HG03571 (cell line): ENCODE data around the gene TNIP2.
A peak's percentile ranks its signal among the peaks of the same experiment; 100 is the strongest.

Experiments used
- ATAC-seq: cut with Tn5 transposase; IDR thresholded peaks from one replicate; pipeline ENCODE4 v1.9.1; 2021; ENCODE audit not compliant: unreplicated experiment

Gene TNIP2, protein sequence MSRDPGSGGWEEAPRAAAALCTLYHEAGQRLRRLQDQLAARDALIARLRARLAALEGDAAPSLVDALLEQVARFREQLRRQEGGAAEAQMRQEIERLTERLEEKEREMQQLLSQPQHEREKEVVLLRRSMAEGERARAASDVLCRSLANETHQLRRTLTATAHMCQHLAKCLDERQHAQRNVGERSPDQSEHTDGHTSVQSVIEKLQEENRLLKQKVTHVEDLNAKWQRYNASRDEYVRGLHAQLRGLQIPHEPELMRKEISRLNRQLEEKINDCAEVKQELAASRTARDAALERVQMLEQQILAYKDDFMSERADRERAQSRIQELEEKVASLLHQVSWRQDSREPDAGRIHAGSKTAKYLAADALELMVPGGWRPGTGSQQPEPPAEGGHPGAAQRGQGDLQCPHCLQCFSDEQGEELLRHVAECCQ

DNA sequence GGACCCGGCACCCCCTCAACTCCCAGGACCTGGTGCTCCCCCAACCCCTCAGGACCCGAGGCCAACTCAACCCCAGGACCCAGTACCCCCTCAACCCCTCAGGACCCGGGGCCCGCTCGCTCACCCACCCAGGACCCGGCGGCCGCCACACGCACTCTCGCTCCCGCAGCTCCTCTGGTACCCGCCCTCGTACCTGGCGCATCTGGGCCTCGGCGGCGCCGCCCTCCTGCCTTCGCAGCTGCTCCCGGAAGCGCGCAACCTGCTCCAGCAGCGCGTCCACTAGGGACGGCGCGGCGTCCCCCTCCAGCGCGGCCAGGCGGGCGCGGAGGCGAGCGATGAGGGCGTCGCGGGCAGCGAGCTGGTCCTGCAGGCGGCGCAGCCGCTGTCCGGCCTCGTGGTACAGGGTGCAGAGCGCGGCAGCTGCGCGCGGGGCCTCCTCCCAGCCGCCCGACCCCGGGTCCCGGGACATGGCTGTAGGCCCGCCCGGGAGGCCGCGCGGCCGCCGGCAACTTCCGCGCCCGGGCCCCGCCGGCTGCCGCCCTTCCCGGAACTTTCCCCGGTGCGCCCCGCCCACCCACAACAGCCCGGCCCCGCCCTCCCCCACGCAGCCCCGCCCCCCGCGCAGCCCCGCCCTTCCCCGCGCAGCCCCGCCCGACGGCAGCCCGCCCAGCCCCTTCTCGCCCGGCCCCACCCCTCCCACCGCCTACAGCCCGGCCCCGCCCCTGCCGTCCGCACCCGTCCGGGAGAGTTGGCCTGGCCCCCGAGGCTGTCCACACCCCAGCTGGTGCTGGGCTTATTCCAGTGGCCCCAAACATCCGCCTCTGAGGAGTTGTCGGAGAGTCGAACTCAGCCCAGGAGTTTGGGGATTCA lies at the start of gene TNIP2:
Gene TNIP2 (minus strand): TSS at position 516 of the 870 bp plus-strand sequence. CDS start 47 bp downstream, at position 469.
- peak; percentile 69 for ATAC-seq

DNA sequence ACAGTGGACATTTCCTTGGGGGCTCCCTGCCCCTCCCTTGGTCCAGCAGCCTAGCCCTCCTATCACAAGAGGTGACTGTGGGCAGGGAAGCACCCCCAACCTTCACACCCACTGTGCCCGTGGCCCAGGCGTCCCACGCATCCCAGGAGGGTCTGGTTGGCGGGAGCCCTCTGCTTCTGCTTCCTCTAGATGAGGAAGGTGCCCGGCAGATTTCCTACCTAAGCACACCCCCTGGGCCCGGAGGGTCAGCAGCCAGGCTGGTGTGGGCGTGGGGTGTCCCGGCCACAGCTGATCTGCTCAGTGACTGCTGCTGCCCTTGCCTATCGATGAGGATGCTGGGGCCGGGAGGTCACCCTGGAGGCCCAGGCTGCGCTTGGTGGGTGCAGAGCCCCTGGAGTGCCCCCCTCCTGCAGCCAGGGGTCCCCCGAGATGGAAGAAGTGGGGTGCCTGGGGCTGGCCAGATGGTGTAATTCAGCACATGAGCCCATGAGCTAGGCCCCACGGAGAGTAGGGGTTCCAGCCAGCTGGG lies 48.9 kb upstream of the TNIP2 start:
- no peak for ATAC-seq

DNA sequence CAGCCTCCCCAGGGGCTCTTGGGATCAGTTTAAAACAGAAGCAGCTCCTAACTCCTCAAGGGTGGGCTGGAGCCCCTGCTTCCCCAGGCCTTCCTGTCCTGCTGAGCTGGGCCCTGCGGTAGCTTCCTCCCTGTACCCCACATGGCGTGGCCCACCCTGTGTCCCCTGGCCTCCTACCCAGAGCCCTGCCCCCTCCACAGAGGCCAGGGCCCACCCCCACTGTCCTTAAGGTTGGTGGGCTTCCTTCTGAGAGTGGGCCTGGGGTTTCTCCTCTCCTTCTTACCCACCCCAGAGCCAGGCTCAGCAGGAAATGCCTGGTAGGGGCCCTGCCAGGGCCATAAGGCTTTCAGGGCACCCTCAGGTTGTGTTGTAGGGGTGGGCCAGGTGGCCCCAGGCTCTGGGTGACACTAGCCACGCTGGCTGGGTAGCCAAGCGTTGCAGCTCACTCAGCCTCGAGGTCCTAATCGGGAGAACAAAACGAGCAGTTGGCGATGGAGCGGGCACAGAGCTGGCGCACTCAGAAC lies 48.4 kb upstream of the TNIP2 start:
- ATAC-seq = no peak

DNA sequence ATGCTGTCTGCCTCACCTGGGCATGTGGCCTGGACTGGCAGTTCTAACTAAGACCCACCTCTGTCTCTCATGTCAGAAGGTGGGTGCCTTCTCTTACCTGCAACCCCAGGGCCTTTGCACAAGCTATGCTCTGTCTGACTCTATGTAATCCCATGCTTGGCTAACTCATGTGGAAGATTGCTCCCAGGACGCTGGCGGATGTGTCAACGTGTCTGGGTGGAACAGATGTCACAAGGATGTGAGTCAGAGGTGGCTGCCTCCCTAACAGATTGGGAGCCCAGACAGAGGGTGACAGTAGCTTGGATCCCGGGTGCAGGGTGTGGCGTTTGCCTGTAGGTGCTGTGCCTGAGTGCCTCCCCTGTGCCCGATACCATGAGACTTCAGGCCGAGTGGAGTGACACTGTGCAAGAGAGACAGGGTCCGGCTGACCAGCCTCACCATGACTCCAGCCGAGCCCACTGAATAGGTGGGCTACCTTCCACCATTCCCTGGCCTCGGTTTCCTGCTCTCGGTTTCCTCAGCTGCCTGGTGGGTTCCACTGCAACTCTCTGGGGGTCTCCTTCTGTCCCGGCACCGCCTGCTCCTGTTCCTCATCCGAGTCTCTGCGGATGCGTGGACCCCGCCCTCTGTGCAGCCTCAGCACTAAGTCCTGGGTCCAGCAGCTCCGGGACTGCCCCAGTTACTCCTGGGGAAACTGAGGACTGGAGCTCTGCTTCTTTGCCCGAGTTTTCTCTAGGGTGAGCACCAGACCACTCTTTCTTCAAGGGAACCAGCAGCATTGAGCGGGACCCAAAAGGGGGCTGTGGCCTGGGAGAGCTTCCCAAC lies 47.7 kb upstream of the TNIP2 start:
- ATAC-seq = no peak

DNA sequence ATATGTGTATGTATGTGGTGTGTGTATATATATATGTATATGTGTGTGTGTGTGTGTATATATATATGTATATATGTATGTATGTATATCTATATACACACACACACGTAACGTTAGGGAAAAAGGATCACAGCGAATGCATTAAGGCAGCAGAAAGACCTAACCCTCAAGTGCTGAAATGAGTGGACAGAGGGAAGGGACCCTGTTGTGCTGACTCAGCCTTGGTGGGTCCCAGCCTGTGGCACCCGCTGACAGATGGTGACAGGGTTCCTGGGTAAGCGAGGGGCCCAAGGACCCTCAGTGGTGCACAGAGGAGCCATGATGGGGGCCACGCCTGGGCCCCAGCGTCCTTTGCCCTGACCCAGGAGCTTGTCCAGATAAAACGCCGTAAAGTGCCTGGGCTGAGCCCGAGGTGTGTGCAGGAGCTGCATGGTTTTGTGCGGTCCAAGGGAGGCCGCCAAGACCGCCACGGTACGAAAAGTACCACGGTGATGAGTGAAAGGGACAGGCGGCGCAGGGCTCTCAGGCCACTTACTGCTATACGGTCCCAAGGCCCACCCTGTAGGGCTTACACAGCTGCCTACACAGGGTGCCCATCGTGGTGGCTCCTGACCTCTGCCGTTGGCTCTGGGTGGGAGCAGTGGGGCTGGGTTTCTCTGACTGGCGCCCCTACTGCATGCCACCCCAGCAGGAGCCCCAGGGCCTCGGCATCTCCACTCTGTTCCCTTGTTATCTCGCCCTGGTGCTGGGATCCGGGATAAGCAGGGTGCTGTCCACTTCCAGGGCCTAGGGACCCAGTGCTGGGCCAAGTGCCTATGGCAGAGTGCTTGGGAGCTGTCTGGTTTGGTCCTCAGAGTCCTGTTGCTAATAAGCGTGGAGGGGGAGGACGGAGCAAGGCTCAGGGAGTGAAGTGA lies 46.7 kb upstream of the TNIP2 start:
- ATAC-seq = no peak

DNA sequence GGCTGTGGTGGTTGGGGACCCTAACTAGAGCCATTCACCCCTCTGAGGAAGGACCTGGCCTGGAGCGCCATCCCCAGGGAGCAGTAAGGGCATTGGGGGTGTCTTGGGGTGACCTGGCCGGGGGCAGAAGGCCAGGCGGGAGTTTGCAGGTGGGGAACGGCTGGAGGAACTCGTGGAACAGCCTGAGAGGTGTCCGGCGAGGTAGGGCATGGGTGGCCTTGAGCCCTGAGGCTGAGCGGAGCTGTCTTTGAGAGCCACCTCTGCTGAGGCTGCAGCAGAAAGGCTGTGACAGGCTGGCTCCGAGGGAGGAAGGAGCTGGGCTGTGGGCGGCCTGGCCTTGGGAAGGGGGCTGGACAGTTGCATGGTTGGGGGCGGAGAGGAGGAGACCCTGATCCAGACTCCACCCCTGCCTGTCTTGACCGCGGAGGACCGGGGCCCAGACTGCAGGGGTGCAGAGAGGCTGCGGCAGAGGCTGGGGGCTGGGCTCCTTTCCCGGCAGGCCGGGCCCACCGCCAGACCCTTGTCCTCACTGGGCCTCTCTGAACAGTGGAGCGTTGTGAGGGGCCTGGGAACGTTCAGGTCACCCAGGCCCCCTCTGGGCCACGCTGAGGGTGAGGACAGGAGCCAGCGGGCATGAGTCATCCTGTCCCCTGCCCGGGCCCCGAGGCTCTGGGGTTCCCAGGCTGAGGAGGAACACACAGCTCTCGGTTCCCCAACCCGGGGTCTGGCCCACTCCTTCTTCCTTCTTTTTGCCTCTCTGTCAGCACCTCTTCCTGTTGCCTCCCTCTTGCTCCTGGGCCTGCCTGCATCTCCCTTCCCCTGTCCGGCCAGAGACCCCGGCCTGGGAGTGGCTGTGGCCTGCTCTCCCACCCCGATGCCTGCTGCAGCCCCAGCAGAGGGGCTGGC lies 44.8 kb upstream of the TNIP2 start:
- ATAC-seq = no peak

DNA sequence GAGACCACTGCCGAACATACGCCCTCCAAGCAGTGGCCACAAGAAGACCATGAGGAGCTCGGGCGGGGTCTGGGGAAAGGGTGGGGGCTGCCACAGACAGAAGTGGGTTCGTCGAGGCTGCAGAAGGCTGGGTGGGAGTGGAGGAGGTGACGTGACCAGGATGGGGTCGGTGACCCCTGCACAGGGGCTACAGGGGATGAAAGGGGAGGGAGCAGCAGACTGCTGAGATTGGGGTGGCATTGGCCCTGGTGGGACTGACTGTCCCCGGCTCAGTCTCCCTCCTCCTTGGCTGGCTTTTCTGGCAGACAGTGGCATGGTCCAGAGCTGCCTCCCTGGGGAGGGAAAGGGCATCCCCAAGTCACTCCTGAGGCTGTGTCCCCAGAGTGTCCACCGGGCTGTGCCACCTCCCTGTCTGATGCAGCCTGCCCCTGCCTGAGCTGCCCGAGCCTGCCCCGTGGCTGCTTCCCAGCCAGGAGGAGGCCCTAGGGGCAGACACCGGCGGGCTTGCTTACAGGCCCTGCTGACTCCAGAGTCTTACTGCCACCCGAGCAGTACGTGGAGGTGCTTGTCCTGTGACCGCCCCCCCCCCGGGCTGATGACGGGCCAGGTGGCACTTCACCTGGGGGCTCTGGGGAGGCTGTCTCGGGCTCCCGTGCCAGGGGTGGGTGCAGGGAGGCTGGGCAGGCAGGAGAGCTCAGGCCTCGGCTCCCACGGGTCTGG lies 44.0 kb upstream of the TNIP2 start:
- ATAC-seq = no peak

DNA sequence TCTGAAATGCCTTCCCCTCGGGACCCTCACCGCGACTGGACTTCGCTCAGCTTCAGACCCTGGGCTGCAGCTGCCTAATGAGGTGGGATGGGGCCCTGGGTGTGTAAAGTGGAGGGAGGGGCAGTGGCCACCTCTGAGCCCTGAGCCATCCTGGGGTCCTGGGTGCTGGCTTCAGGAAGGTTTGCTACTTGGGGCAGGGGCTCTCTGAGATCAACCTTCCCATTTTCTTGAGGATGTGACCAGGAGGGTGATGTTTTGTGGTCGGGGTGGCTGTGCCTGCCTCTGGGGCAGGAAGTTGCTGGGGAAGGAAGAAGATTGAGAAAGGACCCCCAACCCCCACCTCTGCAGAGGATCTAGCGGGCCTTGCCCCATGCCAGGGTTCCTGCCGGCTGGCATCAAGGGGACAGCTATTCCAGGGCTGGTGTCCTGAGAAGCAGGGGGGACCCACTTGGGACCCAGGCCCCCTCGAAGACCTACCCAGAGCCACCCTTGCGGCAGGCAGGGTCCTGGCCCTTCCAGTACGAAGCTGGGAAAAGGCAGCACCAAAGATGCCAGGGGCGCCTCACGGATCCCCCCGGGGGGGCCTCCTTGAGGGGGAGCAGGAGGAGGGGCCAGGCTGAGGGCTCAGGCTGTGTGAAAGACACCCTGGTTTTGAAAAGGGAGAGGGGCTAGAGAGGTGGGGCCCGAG lies 43.2 kb upstream of the TNIP2 start:
- ATAC-seq = no peak

DNA sequence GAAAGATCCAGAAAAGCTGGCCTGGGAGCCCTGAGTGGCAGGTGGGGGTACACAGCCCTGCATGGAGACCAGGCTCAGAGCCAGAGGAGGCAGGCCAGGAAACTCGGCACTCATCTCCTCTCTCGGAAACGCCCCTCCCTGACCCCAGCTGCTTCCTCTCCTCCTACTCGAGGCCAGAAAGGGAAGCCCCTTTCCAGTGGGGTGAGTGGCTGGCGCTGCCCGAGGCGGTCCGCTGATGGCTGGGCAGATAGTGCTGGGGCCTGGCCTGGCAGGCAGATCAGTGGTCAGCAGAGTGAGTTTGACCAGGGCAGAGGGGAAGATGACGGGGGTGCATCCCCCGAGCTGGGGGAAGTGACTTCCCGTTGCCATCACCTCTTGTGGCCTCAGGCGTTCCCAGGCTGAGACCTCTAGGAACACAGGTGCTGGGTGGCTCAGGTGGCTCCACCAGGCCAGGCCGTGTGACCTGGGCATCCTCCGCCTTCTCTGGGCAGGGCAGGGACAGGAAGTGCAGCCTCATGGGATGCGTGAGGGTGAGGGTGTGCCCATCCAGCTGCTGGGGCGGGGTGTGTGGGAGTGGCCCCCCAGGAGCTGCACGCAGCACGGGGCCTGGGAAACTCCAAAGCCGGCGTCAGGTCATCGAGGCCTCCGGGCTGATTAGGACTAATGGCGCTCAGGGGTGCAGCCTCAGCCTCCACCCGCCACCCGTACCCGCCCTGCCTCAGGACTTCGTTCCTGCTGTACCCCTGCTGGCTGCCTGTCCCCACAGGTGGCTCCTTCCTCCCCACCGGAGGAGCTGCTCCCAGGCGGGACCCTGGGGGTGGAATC lies 42.5 kb upstream of the TNIP2 start:
- no peak for ATAC-seq

DNA sequence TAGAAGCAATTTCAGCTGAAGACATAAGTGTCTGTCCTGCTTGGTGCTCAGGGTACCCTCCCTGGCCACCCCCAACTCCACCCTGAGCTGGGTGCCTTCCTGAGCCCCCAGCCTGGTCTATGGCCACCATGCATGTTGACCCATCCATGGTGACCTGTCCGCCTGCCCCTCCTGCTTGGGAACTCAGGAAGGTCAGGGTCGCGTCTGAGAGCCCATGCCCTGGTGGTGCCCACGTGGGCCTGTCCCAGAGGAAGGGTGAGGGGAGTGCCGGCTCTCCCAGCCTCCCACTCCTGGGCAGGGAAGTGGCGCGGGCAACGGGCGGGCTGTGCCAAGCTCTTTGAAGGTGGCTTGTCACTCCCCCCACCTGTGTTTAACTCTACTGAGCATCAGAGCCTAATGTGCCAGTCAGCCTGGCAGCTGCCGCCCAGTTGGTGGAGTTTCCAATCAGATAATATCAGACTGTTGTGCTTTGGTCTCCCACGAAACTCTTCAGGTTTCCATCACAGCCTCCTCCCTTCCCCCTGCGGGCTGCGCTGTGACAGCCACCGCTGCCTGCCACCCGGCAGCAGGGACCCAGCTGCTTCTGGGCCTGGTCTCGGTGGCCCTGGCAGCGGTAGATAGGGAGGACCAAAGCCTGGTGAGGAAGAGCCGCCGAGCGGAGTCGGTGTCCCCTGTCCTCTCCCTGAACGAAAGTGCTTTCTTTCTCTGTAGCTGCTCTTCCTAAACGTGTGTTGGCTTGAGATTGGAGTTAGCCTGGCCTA lies 41.6 kb upstream of the TNIP2 start:
- ATAC-seq = no peak

DNA sequence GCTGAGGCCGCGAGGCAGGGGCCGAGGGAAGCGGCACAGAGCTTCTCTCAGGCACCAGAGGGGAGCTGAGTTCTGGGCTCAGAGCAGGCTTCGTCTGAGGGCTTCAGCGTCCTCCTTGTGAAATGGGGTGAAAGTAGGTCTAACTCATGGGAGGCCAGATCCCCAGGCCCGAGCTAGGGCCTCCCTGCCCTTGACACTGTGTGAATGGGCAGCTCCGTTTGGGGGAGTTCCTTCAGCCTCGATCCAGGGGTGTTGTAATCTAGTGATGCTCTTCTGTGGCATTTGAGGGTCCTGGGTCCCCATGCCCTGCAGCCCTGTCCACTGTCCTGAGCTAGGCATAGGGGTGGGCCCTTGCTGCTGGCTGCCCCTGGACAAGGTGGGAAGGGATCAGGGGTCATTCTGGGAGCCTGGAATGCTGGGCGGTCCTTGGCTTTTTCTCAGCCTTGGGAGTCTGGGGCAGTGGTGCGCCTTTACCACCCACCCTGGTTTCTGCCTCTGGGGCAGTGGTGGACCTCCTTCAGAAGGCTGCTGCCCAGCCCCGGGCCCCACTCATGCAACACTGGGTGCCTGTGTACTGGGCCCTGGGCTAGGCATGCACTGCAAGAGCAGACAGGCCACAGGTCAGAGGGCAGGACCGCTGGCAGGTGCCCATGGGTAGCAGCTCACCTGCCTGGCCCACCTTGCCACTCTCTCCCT lies 40.9 kb upstream of the TNIP2 start:
- ATAC-seq = no peak

DNA sequence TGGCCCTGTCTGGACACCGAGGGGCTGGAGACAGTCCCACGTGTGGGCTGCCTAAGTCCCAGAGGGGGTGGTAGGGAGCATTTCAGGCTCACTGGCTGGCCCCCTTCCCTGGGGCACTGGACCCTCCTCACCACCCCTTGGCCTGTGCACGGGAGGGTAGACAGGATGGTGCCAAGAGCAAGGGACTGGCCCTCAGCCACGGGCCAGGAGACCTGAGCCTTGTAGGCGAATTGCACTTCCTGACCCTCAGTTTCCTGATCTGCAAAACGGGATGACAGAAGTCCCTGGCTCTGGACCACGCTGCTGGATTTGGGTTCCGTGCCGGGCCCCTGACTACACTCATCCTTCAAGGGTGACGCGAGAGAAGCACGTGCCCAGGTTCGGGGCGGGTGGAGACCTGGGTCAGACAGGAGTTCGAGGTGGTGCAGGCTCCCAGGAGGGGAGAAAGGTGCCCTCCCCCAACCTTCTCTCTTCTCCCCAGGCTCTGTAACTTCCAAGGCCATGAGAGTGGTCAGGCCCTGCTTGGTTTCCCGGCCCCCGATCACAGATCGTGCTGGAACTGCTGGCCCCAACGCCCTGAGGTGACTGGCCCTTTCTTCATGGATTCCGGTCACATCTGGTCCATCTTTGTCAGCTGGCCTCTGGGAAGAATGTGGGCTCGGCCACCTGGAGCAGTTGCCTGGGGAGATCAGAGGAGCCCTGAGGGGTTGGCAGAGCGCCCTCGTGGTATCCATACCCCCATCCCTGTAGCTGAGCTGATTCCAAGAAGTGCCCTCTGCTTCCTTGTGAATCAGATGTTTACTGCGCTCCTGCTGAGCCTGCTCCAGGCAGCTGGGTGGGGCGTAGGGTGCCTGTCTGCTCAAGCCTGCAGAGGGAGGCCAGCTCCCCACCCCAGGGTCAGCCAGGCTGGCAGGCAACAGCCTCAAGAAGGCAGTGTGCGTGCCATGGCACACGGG lies 40.0 kb upstream of the TNIP2 start:
- no peak for ATAC-seq

DNA sequence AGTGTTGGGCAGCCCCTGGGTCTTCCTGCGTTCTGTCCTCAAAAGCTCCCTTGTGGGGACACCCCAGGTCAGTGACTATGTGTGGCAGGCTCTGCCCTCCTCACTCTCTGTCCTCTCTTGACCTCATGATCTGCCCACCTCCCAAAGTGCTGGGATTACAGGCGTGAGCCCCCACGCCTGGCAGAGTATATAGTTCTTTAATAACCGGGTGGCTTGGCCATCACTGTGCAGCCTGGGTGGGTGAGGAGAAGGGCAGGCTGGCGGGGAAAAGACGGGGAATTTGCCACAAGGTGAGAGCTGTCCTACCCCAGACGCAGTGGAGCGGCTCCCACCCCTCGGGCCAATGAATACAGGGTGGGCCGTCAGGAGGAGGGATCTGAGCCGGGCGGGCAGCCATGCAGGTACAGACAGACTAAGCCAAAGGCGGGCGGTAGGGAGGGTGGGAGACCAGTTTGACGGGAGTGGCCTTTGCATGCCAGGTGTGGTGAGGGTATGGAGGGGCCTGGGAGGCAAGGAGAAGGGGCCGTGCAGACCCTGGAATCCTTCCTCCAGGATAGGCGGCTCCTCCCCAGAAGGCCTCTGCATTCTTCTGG lies 39.3 kb upstream of the TNIP2 start:
- no peak for ATAC-seq
